SKM-1 treated with dmso at 0.1 percent for 144 hours (cell line): ENCODE results near the gene SMPX.

Experiments
- DNase-seq: peaks from one replicate; lab custom pipeline; 2025; ENCODE audit not compliant: unreplicated experiment; lab: John Stamatoyannopoulos, UW

Gene SMPX

GRCh38 chrX:21744721-21745120 is 13.2 kb downstream of the SMPX start:
- DNase-seq, result no peak

GRCh38 chrX:21744060-21744459 is 13.9 kb downstream of the SMPX start:
- no peak for DNase-seq

DNA sequence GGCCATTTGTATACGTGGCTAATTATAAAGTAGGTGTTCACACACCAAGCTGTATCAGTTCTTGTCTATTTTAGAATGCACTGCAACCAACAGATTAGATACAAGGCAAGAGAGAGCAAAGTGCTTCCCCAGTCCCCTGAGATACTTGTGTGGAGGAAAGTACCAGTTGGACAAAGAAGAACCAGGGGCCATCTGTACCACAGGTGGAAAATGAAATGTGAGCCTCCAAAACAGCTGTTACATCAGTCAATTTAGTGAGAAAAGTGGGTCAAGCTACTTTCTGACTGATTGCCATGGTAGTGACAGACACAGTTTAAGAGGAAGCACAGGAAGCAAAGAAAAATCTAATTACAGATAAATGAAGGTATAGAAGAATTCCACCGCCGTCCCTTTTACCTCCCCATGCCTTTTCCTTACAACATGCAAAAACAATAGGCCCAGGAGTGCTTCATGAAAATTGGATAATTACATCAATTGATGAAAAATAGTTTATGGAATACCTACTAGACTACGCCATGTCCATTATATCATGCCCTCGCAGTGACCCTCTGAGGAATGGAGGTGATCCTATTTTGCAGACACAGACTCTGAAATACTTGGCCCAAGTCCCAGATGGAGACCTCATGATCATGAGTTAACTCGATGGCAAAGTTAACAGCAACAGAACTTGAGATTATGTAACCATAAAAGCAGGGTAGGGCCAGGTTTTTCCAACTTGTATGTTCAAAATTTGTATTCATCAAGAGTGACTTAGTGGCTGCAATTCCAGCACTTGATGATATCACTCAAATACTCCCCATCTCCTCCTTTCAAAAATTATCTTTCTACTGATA is 15.8 kb downstream of the SMPX start:
- no peak for DNase-seq

DNA sequence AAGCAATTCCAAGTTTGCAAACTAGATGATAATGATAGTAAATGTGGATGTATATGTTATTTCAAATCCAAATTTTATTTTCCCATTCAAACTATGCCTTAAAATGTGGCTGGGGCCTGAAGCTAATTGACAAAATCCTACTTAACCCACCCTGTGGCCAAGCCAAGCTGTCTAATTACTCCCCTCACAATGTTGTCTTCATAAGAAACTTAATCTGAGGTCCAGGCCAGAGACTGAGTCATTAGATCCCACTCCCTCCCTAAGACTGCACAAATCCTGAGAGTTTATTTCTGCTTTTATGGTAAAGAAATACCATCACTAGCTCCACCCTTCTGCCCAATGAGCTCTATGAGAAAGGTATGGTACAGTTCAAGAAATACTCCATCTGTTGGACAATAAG is 16.6 kb downstream of the SMPX start:
- DNase-seq, result no peak

GRCh38 chrX:21740329-21741274 is 17.3 kb downstream of the SMPX start:
- DNase-seq, result no peak

DNA sequence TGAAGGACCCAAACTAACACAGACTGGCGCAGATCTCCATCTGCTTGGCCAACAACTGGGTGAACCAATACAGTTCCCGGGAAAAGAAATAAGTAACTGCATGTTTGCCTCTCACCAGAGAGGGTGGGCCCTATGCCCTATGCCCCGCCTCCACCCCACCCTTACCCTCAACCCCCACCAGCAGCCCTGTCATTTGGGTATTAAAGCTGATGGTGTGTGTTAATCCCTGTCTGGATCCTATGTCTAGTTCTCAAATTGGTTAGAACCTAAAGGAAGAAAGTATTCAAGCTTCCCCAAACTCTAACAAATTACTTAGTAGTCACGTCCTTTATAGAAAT is 19.0 kb downstream of the SMPX start:
- no peak for DNase-seq

GRCh38 chrX:21738210-21738949 is 19.5 kb downstream of the SMPX start:
- DNase-seq, result no peak

DNA sequence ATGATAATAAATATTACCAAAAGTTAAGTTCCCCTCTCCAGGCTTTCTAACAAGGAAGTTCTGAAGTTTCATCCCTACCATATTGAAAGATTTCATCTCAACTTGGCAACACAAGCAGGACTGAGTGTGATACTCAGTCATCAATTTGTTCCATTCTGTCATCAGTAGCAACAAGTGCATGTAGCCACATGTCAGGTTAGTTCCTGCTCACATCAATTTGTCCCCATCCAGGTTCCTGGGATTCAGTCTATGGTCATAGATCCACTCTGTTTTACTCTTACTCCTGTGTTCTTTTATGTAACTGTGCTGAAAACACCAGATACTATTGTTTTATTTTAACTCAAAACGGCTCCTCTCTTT is 22.2 kb downstream of the SMPX start:
- DNase-seq, result no peak

DNA sequence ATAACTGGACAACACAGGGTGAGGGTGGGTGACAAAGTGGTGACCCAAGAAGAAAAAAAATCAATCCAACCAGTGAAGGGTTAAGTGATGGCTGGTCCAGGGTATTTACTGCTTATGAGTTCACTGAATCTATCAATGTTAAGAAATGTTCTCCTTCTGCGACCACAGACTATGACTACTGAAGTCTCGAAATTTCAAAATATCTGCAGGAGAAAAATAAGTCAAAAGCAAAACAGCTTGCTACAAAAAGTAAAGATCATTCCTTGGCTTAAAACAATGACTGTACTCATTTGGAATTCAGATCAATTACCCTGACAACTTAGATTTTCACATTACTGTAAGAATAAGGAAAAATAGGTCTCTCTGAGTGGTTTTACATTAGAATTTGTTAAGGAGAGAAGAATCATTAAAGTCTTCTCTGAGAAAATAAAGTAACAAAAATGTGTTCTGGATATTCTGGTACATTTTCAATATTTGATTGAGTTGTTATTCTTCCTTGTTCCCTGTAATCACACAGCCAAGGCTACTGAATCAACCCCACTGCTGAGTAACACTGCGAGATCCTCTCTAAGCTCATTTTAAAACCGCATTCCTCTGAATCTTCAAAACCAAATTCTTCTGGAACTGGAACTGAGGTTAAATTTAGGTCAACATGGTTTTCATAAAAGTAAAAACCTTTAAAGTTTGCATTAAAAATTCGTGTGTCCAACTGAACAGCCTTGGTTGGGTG is 22.7 kb downstream of the SMPX start:
- no peak for DNase-seq

- DNase-seq, result no peak
Observed at GRCh38 chrX:21734175-21734574, 23.7 kb downstream of the SMPX start.

DNA sequence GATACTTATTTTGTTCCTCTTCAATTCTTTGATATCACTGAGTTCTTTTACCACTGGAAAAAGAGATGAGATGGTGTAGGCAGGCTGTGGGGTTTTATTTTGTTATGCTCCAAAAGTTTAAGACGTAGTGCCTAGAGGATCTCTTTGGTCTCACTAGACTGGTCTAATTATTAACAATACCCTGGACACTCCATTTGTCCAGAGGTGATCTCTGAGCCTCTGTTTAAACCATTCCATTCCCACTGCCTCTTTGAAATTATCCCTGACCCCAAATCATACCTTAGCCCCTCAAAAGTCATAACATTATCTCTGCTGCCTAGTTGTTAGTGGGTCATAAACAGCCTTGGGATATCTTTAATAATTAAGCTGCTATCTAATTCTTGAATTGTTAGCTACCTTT is 24.2 kb downstream of the SMPX start:
- DNase-seq, result no peak

- no peak for DNase-seq
Observed at GRCh38 chrX:21730026-21730425, 27.9 kb downstream of the SMPX start.

DNA sequence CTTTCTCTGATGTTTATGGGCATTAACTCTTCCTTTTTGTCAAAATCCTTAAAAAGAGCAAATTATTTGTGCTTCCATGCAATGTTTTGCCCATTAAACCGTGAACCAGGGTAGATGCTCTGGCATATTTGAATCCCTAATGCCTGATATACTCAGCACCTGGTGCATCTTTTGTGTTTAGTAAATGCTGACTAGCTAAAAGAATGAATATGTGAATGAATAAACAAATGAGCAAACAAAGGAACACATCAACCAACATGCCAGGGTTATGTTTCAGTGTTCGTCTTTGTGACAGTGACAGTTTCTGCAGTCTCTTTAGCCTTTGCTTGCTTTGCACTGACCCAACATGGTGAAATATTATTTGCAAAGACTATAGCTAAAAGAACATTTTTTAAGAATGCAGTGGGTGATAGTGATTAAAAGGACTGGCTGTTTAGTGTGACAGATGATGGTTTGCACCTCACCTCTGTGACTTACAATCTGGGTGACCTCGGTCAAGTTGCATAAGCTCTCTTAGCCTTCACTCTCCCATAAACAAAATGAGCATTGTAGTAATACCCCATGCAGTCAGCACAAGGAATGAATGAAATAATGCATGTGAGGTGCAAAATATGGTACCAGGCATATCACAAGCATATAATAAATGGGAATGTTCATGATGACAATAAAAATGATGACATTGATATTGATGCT is 29.5 kb downstream of the SMPX start:
- no peak for DNase-seq

GRCh38 chrX:21725916-21726315 is 32.0 kb downstream of the SMPX start:
- DNase-seq, result no peak

GRCh38 chrX:21725496-21725895 is 32.4 kb downstream of the SMPX start:
- DNase-seq, result no peak

DNA sequence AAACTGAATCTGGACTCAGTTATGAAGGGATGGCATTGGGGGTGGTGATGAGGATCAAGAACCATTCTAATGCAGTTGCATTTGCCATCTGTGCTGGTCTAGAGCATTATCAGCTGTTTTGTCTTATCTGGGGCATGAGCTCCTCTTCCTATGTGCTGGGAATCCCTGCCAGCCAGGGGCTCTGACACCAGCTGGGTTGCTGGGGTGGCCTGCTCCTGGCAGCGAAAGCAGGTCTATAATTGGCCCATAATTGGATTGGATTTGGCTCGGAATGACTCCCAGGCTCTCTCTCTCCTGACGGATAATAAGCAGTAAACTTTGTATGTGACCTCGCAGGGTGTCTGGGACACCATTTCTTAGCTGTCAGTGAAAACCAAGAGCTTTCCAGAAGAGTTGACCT is 34.1 kb downstream of the SMPX start:
- no peak for DNase-seq

DNA sequence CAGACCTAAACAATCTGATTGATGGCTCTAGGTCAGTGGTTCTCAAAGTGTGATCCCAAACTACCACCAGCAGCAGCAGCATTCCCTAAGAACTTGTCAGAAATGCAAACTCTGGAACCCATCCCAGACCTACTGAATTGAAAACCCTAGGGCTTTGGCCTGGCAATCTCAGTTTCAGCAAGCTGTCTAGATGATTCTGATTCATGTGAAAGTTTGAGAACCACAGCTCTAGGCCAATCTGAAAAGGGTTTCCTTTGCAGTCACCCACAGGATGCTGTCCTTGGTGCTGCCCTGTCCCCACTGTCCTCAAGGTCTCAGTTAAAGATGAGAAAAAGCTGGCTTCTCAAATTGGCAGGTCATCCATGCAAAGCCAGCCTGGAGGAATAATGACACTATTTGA is 34.8 kb downstream of the SMPX start:
- DNase-seq, result no peak

DNA sequence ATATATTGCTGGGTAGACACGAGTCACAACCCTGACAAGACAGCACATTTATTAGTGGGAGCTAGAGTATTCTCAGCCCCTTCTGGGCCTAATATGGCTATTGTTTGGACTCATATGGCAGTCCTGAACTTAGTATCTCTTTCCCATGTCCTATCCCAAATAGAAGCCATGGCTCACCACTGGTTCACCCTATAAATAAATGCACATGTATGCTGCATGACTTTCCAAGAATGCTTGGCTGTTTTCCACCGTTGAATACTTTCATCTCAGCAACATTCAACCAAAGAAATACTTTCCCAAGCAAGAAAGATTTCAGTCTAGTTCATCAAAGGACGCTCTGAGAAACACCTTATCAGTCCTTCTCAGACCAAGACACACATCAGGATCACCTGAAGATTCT is 36.7 kb downstream of the SMPX start:
- no peak for DNase-seq

GRCh38 chrX:21718575-21718974 is 39.3 kb downstream of the SMPX start:
- DNase-seq, result no peak

DNA sequence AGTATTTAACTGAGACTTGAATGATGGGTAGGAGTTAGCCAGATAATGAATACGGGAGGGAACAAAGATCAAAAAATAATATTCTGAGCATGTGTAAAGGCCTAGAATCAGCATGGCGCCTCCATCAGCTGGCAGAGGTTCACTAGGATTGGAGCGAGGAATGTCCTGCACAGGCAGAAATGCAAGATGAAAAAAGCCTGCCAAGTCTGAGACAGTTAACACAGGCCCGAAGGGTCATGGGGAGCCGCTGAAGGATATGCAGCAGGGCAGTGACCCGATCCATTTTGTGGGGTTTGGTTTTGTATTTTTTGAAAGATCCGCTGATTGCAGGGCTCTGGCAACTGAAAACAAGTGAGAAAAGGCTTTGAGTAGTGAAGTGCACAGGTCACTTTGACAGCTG is 40.1 kb downstream of the SMPX start:
- no peak for DNase-seq
